Kidney (tissue), 14 donors: ENCODE results near the gene MCRIP2. TPM values are rescaled to one million over a fixed set of nuclear protein-coding genes. Genes with fewer than 3 reads are reported as not detected.

ENCODE experiments used
- DNase-seq, 5 donors: peaks; one replicate each; pipeline ENCODE4 v3.0.0-alpha.2; 2013 to 2020
- FAIRE-seq: peaks from 2 replicates; lab custom pipeline; 2012; peaks lifted over from hg19 to GRCh38; lab: Jason Lieb, UNC
- H3K27ac ChIP-seq, 2 donors: one replicate each; pipeline ENCODE4 v1.7.0; 2013; ENCODE audit warnings: low read depth in 2 of 2, low read length in 2 of 2, inconsistent platforms in 1 of 2
- H3K27me3 ChIP-seq: one replicate; pipeline ENCODE4 v1.7.1; 2013; ENCODE audit warnings: low read length, inconsistent platforms; ENCODE audit not compliant: control insufficient read depth, insufficient read depth
- H3K36me3 ChIP-seq, 3 donors: one replicate each; pipeline versions ENCODE4 v1.7.0 to v1.7.1; 2013; ENCODE audit warnings: low read length in 3 of 3, control low read depth in 1 of 3, inconsistent platforms in 1 of 3; ENCODE audit not compliant: insufficient read depth in 3 of 3, control insufficient read depth in 2 of 3
- H3K4me1 ChIP-seq, 3 donors: one replicate each; pipeline versions ENCODE4 v1.7.0 to v1.7.1; 2013; ENCODE audit warnings: low read length in 3 of 3, inconsistent platforms in 1 of 3, low read depth in 1 of 3; ENCODE audit not compliant: control insufficient read depth in 2 of 3, insufficient read depth in 2 of 3
- H3K4me3 ChIP-seq, 3 donors: one replicate each; pipeline versions ENCODE4 v1.7.0 to v1.8.1; 2013; ENCODE audit warnings: low read length in 3 of 3, control low read depth in 1 of 3, inconsistent platforms in 1 of 3
- H3K9ac ChIP-seq, 3 donors: one replicate each; pipeline versions ENCODE4 v1.7.0 to v1.7.1; 2013; ENCODE audit warnings: low read length in 3 of 3, control low read depth in 1 of 3, inconsistent platforms in 1 of 3
- H3K9me3 ChIP-seq, 3 donors: one replicate each; pipeline versions ENCODE4 v1.7.0 to v1.7.1; 2013; ENCODE audit warnings: low read length in 3 of 3, control low read depth in 1 of 3, inconsistent platforms in 1 of 3; ENCODE audit not compliant: control insufficient read depth in 2 of 3, insufficient read depth in 1 of 3
- intact Hi-C: fragments of 100-400 bp; cut with DNase I; formaldehyde crosslinking; loops from one replicate; pipeline ENCODE4 v1.11.1; 2022
- polyA plus RNA-seq: library from polyadenylated mRNA; stranded (reverse); fragments of 350-450 nt; fragmentation: Illumina TruSeq; extraction: RNeasy Lipid Tissue Mini Kit (QIAGEN cat#74804); gene quantifications from one replicate; pipeline ENCODE4 v1.2.3, GENCODE V29; 2014; ENCODE audit warnings: low read depth, low replicate concordance; ENCODE audit not compliant: insufficient read depth
- total RNA-seq: library from RNA; stranded (reverse); fragmentation: NEBNext Ultra II Directional; extraction: Animal tissue kit (Norgen Biotek cat#: 25700); gene quantifications from one replicate; pipeline ENCODE4 v1.2.1, GENCODE V29; 2021
- TF ChIP-seq, protein P1 (sequence below): IDR thresholded peaks from 3 replicates; pipeline ENCODE4 v1.5.1; 2012; ENCODE audit warnings: mild to moderate bottlenecking, moderate library complexity, borderline replicate concordance; ENCODE audit not compliant: insufficient read depth; ENCODE audit errors: extremely low read depth
- donor health status: control.
- donor health status: control.
- donor health status: control.
- donor health status: control.
- donor health status: control.
- donor health status: DM: yes; HTN: yes; CAD: no.
- donor health status: Normal renal cell carcinoma (clear cell type).

MCRIP2 gene
- total and polyA plus RNA-seq, 2 donors from 2014 or later, result 36.9 to 265 TPM

DNA sequence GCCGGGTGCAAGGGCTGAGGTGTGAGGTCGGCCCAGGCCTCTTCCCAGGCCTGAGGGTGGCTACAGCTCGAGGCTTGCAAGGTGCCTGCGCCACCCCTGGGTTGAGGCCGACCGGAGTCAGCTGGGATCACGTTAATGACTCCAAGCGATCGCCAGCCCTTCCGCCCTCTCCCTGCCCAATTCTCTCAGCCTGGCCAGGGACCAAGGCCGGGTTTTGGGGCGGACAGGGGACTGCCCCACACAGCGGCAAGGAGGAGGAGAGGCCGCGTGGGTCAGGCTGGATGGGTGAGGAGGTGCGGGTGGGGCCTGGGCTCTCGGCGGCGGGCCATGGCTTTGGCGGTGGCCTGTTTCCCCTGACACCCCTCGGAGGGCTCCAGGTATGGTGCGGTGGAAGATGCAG is 51.7 kb downstream of the MCRIP2 start:
- H3K4me1 ChIP-seq, result peaks cover 0 to 17% (median 0%) of the 10 kb centered on the region in 3 donors
- intact Hi-C loops, result no loop called here
- DNase-seq (no peak), FAIRE-seq (no peak)
- TF ChIP-seq, protein P1, sequence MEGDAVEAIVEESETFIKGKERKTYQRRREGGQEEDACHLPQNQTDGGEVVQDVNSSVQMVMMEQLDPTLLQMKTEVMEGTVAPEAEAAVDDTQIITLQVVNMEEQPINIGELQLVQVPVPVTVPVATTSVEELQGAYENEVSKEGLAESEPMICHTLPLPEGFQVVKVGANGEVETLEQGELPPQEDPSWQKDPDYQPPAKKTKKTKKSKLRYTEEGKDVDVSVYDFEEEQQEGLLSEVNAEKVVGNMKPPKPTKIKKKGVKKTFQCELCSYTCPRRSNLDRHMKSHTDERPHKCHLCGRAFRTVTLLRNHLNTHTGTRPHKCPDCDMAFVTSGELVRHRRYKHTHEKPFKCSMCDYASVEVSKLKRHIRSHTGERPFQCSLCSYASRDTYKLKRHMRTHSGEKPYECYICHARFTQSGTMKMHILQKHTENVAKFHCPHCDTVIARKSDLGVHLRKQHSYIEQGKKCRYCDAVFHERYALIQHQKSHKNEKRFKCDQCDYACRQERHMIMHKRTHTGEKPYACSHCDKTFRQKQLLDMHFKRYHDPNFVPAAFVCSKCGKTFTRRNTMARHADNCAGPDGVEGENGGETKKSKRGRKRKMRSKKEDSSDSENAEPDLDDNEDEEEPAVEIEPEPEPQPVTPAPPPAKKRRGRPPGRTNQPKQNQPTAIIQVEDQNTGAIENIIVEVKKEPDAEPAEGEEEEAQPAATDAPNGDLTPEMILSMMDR, result no peak
- no peaks in the 10 kb centered on the region for H3K9me3 ChIP-seq
- H3K4me3 ChIP-seq, result no peak overlapping the region
- no peaks in the 10 kb centered on the region for H3K36me3 ChIP-seq
- no peak overlapping the region for H3K9ac ChIP-seq
- H3K27ac ChIP-seq, result no peak overlapping the region
- H3K27me3 ChIP-seq, result peaks cover 4% of the 10 kb centered on the region

DNA sequence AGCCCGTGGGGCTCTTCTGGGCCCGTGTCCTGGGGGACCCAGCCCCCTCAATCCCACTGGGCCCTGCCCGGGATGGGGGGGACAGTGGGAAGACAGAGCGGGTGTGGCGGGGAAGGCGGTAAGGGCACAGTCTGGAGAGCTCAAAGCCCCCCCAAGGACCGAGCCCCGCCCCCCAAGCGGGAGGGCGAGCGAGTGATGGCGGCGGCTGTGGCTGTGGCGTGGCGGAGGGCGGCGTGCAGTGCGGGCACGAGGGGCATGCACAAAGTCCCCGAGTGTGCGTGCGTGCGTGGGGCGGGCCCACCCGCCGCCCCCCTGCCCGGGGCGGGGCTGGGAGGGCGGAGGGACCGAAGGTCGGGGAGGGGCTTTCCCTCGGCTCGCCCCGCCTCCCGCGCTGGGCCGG is 52.1 kb downstream of the MCRIP2 start:
- Histone ChIP-seq H3K9ac (no peak overlapping the region), H3K4me3 (no peak overlapping the region), H3K4me1 (peaks cover 0 to 16% (median 0%) of the 10 kb centered on the region in 3 donors), H3K36me3 (no peaks in the 10 kb centered on the region), H3K9me3 (no peaks in the 10 kb centered on the region), H3K27me3 (peaks cover 4% of the 10 kb centered on the region), H3K27ac (no peak overlapping the region)
- FAIRE-seq (no peak), DNase-seq (peak in 1 of 5 donors; percentile 23)
- TF ChIP-seq, protein P1, result no peak
- intact Hi-C loops, result no loop called here

DNA sequence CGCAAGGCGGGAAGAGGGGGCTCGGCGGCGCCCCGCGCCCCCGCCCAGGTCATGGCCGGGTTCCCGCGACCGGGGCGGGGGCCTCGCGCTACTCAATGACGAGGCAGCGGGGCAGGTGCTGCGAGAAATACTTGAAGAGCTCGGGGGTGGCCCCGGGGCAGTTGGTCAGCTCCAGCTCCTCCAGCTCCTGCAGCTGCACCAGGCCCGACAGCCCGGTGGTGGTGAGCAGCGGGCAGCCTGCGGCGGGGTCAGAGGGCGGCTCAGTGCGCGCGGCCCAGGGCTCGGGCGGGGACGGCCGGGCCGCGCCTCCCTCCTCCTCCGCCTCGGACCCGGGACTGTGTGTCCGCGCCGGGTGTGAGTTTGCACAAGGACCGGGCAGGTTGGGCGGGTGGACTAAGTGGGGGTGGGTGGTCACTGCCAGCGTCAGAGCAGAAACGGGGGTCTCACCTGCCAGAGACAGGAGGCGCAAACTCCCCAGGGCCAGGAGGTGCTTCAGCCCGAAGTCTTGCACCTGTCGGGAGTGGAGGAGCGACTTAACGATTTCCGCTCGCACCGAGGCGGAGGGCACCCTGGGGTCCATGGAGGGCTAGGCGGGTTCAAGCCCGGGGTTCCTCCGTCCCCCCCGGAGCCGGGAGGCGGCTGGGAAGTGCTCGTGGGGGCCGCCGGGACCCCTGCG is 52.7 kb downstream of the MCRIP2 start:
- Histone ChIP-seq H3K9ac (no peak overlapping the region), H3K4me3 (no peak overlapping the region), H3K27me3 (peaks cover 4% of the 10 kb centered on the region), H3K36me3 (no peaks in the 10 kb centered on the region), H3K4me1 (peaks cover 0 to 10% (median 0%) of the 10 kb centered on the region in 3 donors), H3K9me3 (no peaks in the 10 kb centered on the region), H3K27ac (no peak overlapping the region)
- FAIRE-seq, result no peak
- DNase-seq, result no peak
- intact Hi-C loops, result no loop called here
- TF ChIP-seq, protein P1, result no peak
